H7 (cell line): Measurements from ENCODE around the gene ECHS1. TPM values are rescaled to one million over a fixed set of nuclear protein-coding genes. Genes with fewer than 3 reads are reported as not detected.
A peak's percentile ranks its signal among the peaks of the same experiment; 100 is the strongest.

Source experiments
- DNase-seq: peaks from one replicate; pipeline ENCODE4 v3.0.0; 2012
- H3K27me3 ChIP-seq: 2 replicates; pipeline ENCODE4 v1.6.0; 2011; ENCODE audit warnings: mild to moderate bottlenecking, low read length; ENCODE audit not compliant: control insufficient read depth, insufficient read depth
- H3K36me3 ChIP-seq: replicated peaks from 2 replicates; pipeline ENCODE4 v1.5.1; 2011; ENCODE audit warnings: low read length; ENCODE audit not compliant: control insufficient read depth, insufficient read depth
- H3K4me3 ChIP-seq: 2 replicates; pipeline ENCODE4 v1.5.1; 2011; ENCODE audit warnings: low read depth, mild to moderate bottlenecking, control low read depth, low read length, moderate library complexity; ENCODE audit not compliant: insufficient read depth
- total RNA-seq: library from RNA; depleted of rRNA; stranded (reverse); fragments of >200 nt; shearing (Covaris generic); gene quantifications from 2 replicates; pipeline ENCODE4 v1.2.3, GENCODE V29; 2014

ECHS1 gene
- total RNA-seq, 1 experiment from 2014 or later = 108 TPM

- peaks cover 16% of the 10 kb centered on the region for H3K36me3 ChIP-seq
- no peak overlapping the region for H3K4me3 ChIP-seq
- no peaks in the 10 kb centered on the region for H3K27me3 ChIP-seq
- DNase-seq = no peak
Observed at GRCh38 chr10:133405272-133405671, 32.1 kb upstream of the ECHS1 start.

GRCh38 chr10:133403784-133404183, 30.6 kb upstream of the ECHS1 start:
- peaks cover 19% of the 10 kb centered on the region for H3K36me3 ChIP-seq
- H3K4me3 ChIP-seq = no peak overlapping the region
- H3K27me3 ChIP-seq = no peaks in the 10 kb centered on the region
- no peak for DNase-seq

- DNase-seq = peak; percentile 17
- Histone ChIP-seq H3K4me3 (no peak overlapping the region), H3K27me3 (no peaks in the 10 kb centered on the region), H3K36me3 (peaks cover 23% of the 10 kb centered on the region)
Observed at GRCh38 chr10:133403359-133403758, 30.2 kb upstream of the ECHS1 start.

GRCh38 chr10:133401981-133402725, 29.0 kb upstream of the ECHS1 start:
- H3K4me3 ChIP-seq = no peak overlapping the region
- H3K36me3 ChIP-seq = peaks cover 26% of the 10 kb centered on the region
- peak; percentile 24 for DNase-seq
- H3K27me3 ChIP-seq = no peaks in the 10 kb centered on the region

- H3K27me3 ChIP-seq = no peaks in the 10 kb centered on the region
- no peak for DNase-seq
- no peak overlapping the region for H3K4me3 ChIP-seq
- peaks cover 26% of the 10 kb centered on the region for H3K36me3 ChIP-seq
Observed at GRCh38 chr10:133401500-133401899, 28.3 kb upstream of the ECHS1 start.

- Histone ChIP-seq H3K4me3 (no peak overlapping the region), H3K27me3 (no peaks in the 10 kb centered on the region), H3K36me3 (peaks cover 30% of the 10 kb centered on the region)
- peak; percentile 9 for DNase-seq
Observed at GRCh38 chr10:133400624-133401424, 27.7 kb upstream of the ECHS1 start.

- no peak overlapping the region for H3K4me3 ChIP-seq
- peaks cover 29% of the 10 kb centered on the region for H3K36me3 ChIP-seq
- no peaks in the 10 kb centered on the region for H3K27me3 ChIP-seq
- peak; percentile 26 for DNase-seq
Observed at GRCh38 chr10:133399123-133399601, 26.0 kb upstream of the ECHS1 start.

GRCh38 chr10:133397938-133398337, 24.8 kb upstream of the ECHS1 start:
- no peak overlapping the region for H3K4me3 ChIP-seq
- DNase-seq = peak; percentile 9
- H3K27me3 ChIP-seq = no peaks in the 10 kb centered on the region
- H3K36me3 ChIP-seq = peaks cover 25% of the 10 kb centered on the region

- Histone ChIP-seq H3K4me3 (no peak overlapping the region), H3K27me3 (no peaks in the 10 kb centered on the region), H3K36me3 (peaks cover 20% of the 10 kb centered on the region)
- DNase-seq = peak; percentile 17
Observed at GRCh38 chr10:133396035-133396624, 23.0 kb upstream of the ECHS1 start.

GRCh38 chr10:133394801-133395221, 21.7 kb upstream of the ECHS1 start:
- H3K27me3 ChIP-seq = no peaks in the 10 kb centered on the region
- DNase-seq = peak; percentile 59
- peak overlapping the region; percentile 98 for H3K4me3 ChIP-seq
- H3K36me3 ChIP-seq = peaks cover 16% of the 10 kb centered on the region

- Histone ChIP-seq H3K36me3 (peaks cover 13% of the 10 kb centered on the region), H3K4me3 (peak within 1 kb of the TSS; percentile 98), H3K27me3 (no peaks in the 10 kb centered on the region)
- peak; percentile 97 for DNase-seq
Observed at GRCh38 chr10:133394064-133394663, 21.0 kb upstream of the ECHS1 start, which contains the start of gene MTG1. Gene MTG1, plus strand, starts transcription at chr10:133394157. Its CDS starts 64 bp downstream, at chr10:133394221.

GRCh38 chr10:133393401-133394063, 20.4 kb upstream of the ECHS1 start:
- DNase-seq = peak; percentile 100
- Histone ChIP-seq H3K27me3 (no peaks in the 10 kb centered on the region), H3K36me3 (peaks cover 9% of the 10 kb centered on the region), H3K4me3 (no peak overlapping the region; the same call in 1 of the 2 replicates)

GRCh38 chr10:133391761-133392518, 18.8 kb upstream of the ECHS1 start:
- H3K27me3 ChIP-seq = no peaks in the 10 kb centered on the region
- H3K36me3 ChIP-seq = peaks cover 4% of the 10 kb centered on the region
- H3K4me3 ChIP-seq = no peak overlapping the region
- peak; percentile 40 for DNase-seq
